HG02885 (cell line): Measurements from ENCODE around the gene SLC22A4.

Experiments used
- ATAC-seq: cut with Tn5 transposase; IDR thresholded peaks from one replicate; pipeline ENCODE4 v1.9.1; 2021; ENCODE audit warnings: mild to moderate bottlenecking; ENCODE audit not compliant: unreplicated experiment, poor library complexity

The SLC22A4 gene

GRCh38 chr5:132369474-132370180 is 75.4 kb downstream of the SLC22A4 start, which contains the start of gene SLC22A5:
Gene SLC22A5, plus strand, starts transcription at chr5:132369710. Its CDS starts 263 bp downstream, at chr5:132369973.
- ATAC-seq = peak; percentile 93

- ATAC-seq = no peak
Observed at GRCh38 chr5:132370181-132370970, 76.2 kb downstream of the SLC22A4 start.

- no peak for ATAC-seq
Observed at GRCh38 chr5:132370971-132371602, 76.9 kb downstream of the SLC22A4 start.

DNA sequence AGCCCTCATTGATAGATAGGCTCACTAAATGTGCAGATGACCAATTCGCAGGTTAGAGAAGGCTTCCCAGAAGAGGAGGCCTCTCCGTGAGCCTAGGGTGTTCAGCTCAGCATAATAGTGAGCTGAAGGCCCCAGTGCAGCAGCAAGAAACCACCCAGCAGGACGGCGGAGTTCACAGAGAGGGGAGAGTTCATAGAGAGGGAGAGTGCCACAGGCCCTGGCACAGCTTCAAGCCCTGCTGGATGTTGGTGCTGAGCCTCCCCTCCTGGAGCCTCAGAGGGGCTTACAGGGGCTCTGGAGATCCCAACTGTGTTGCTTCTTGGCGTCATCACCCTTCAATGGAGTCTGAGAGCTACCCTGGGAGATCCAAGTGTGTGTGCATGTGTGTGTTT is 77.4 kb downstream of the SLC22A4 start:
- ATAC-seq = no peak

GRCh38 chr5:132372127-132372526 is 77.9 kb downstream of the SLC22A4 start:
- ATAC-seq = no peak

DNA sequence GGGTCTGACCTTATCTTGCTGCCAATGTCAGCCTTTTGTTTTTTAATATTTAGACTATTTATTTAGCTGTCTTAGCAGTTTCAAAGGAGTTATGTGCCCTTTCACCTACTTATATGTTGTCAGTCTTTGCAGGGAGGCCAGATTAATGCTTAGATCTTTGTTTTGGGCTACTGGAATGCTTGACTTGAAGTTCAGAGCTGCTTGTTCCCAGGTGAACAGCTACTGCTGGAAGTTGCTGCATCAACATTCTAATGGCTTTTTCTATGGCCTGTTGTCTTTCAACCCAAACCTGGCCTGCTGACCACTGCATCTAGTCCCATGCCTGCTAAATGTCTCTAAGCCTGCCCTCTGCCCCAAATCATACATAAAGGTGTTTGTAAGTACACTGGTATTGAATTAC is 78.3 kb downstream of the SLC22A4 start:
- no peak for ATAC-seq

DNA sequence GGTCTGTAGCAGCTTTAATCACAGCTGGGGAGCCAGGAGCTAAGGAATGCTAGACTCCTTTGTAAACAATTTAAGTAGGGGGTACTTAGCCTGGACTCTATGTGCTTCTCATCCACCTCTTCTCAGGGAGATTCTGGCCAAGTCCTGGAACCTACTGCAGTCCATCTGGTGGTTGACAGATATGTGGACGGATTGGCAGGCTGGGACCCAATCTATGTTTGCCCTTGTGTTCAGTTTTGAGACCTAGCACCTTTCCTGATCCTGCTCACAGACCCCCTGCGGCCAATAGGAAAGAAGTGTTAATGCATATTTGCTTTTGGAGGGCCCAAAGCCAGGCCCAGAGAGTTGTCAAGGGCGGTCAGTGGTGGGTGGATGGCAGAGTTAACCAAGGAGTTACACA is 81.8 kb downstream of the SLC22A4 start:
- ATAC-seq = no peak

- no peak for ATAC-seq
Observed at GRCh38 chr5:132376694-132377641, 82.8 kb downstream of the SLC22A4 start.

DNA sequence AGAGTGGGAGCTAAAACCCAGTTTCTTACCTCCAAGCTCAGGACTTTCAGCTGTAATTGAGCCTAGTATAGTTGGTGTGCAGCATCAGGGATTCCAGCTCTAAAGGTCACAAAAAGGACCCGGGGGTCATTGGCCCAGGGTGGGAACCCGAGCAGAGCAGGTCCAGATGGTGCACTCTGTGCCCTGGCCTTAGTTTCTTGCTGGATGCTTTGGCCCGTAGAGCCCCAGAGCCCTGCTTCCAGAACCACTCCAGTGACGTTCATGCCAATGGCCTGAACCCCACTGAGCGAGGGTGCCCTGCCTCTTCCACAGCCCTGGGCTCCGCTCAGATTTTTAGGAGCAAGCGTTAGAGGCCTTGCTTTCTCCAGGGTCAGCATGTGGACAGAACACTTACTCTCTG is 83.5 kb downstream of the SLC22A4 start:
- ATAC-seq = no peak

DNA sequence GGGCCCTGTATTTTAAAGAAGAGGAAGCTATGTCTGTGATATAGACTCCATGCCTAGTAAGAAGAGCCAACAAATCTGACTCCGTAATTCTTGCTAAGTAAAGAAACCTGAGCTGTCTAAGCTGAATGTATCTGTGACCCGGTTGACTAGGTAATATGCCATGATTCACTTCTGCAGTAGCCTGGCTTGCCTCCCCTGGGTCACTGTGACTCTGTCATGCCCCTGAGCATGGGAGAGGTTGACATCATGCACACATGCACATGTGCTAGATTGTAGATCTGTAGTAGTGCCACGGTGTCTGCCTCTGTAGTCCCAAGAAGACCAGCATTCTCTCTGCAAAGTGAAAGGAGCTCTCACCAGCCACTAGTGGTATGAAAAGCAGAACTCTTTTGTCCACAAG is 84.4 kb downstream of the SLC22A4 start:
- no peak for ATAC-seq

DNA sequence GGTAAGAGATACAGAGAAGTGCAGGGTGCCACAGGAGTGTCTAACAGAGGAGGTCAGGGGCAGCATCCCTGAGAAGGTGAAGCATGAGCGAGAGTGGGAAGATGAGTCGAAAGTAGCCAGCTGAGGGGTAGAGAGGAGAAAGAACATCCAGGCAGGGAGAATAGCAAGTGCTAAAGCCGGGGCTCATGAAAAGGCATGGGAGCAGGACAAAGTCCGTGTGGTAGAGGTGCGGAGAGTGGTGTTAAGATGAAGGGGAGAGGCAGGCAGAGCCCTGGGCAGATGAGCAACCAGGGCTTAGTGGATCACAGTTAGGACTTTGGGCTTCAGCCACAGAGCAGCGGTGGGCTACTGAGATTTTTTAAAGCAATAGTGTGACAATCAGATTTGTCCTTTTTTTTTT is 85.9 kb downstream of the SLC22A4 start:
- no peak for ATAC-seq

- ATAC-seq = no peak
Observed at GRCh38 chr5:132380741-132381140, 86.5 kb downstream of the SLC22A4 start.

DNA sequence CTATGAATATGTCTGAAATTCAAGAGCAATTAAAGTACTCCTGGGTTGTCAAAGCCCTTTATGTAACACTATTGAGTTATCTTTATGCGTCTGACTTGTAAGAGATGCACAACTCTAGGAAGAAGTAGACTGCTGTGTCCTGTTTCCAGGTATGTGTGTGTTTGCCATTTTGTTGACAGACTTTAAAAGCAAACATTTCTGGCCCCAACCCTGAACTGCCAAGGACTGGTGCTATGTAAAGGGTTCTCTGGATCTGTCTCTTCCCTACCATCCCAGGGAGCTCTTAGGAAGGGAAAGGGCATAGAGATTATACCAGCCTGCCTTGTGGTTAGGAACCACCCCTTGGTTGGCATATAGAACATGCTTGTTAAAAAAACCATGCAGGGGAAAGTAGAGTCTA is 87.4 kb downstream of the SLC22A4 start:
- ATAC-seq = no peak

GRCh38 chr5:132383261-132383660 is 89.1 kb downstream of the SLC22A4 start:
- no peak for ATAC-seq

GRCh38 chr5:132383984-132384383 is 89.8 kb downstream of the SLC22A4 start:
- no peak for ATAC-seq

- no peak for ATAC-seq
Observed at GRCh38 chr5:132384506-132385050, 90.4 kb downstream of the SLC22A4 start.

GRCh38 chr5:132385326-132386105 is 91.3 kb downstream of the SLC22A4 start:
- ATAC-seq = no peak

DNA sequence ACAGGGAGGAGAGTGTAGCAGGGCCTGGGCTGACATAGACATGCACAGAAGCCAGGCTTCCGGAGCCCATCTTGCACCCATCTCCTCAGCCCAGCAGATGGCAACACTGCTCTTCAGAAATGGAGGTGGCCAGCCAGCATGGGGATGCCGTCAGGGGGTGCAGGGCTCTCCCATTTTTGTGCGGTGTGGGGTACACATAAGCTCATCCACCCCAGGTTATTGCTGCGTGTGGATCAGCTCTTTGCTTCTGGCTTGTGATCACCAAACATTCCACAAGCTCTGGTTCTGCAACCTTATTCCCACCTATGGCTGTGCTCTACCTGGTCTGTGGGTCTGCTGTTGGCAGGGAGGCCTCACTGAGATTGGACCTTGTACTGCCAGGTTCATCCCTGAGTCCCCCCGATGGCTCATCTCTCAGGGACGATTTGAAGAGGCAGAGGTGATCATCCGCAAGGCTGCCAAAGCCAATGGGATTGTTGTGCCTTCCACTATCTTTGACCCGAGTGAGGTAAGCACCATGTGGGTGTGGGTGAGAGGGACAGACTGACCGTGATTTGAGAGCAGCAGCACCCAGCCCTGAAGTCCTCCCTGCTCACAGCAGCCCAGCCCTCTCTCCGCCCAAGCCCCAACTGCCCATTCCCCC is 92.6 kb downstream of the SLC22A4 start:
- peak; percentile 92 for ATAC-seq
